Testis (tissue), 2 donors: ENCODE results near the gene UBE2E2.

Experiments
- CTCF ChIP-seq, 3 experiments: fragments of 450-650 bp in 2 of 3; fragments of 200-600 bp in 1 of 3; sonication (generic) in 1 of 3; IDR thresholded peaks; one replicate each; pipeline ENCODE4 v1.5.1; 2016 to 2019; ENCODE audit warnings: antibody characterized with exemption in 3 of 3, mild to moderate bottlenecking in 2 of 3, moderate library complexity in 1 of 3
- POLR2A ChIP-seq: fragments of 450-650 bp; IDR thresholded peaks from one replicate; pipeline ENCODE4 v1.6.1; 2017; ENCODE audit warnings: antibody characterized with exemption, mild to moderate bottlenecking, moderate library complexity

GRCh38 chr3:23474580-23475357, 271.6 kb downstream of the UBE2E2 start:
- no peak for TF ChIP-seq CTCF (IDR thresholded peaks at IDR 0.05)
- no peak for TF ChIP-seq POLR2A
